ENCODE results near the gene RBM19. TPM values are rescaled to one million over a fixed set of nuclear protein-coding genes. Genes with fewer than 3 reads are reported as not detected.

RBM19 gene
- 33.6 TPM for total RNA-seq
- long read RNA-seq, full-length matches to known transcripts, result 41 of 79 reads
- long read RNA-seq, partial matches to known transcripts, result 16 of 79 reads
- long read RNA-seq, other reads (novel, unspliced or antisense), result 22 of 79 reads

- no peaks in the 10 kb centered on the region for H3K27me3 ChIP-seq (ENCODE audit: low read depth)
- no peaks in the 10 kb centered on the region for H3K9me3 ChIP-seq
- TF ChIP-seq CTCF (IDR thresholded peaks at IDR 0.05), result peak; percentile 97
- peak; percentile 98 for DNase-seq
- intact Hi-C loops (cut with DNase I), result no loop called here
- ATAC-seq, result peak; percentile 100
- peaks cover 21% of the 10 kb centered on the region for H3K36me3 ChIP-seq
- peak within 1 kb of the TSS; percentile 71 for H3K27ac ChIP-seq
- H3K4me1 ChIP-seq, result peaks cover 19% of the 10 kb centered on the region
- H3K4me3 ChIP-seq, result peak within 1 kb of the TSS; percentile 91
These were observed at the start of gene RBM19 for GRCh38 chr12:113965951-113966797. Gene RBM19 (minus strand): TSS chr12:113966325. CDS start chr12:113966227, 98 bp downstream.

- no peaks in the 10 kb centered on the region for H3K36me3 ChIP-seq
- no peaks in the 10 kb centered on the region for H3K4me1 ChIP-seq
- ATAC-seq, result no peak
- no peak for TF ChIP-seq CTCF (IDR thresholded peaks at IDR 0.05)
- peaks cover 17% of the 10 kb centered on the region for H3K27me3 ChIP-seq (ENCODE audit: low read depth)
- no peaks in the 10 kb centered on the region for H3K9me3 ChIP-seq
- H3K4me3 ChIP-seq, result no peak overlapping the region
- no peak overlapping the region for H3K27ac ChIP-seq
- intact Hi-C loops (cut with DNase I), result no loop called here
- DNase-seq, result no peak
These were observed 49.7 kb upstream of the RBM19 start for GRCh38 chr12:114015851-114016250.

- TF ChIP-seq CTCF (IDR thresholded peaks at IDR 0.05), result no peak
- intact Hi-C loops (cut with DNase I), result no loop called here
These were observed 47.6 kb upstream of the RBM19 start for GRCh38 chr12:114013575-114014345.

GRCh38 chr12:114012744-114013431 is 46.8 kb upstream of the RBM19 start:
- H3K27me3 ChIP-seq (ENCODE audit: low read depth), result peaks cover 13% of the 10 kb centered on the region
- H3K4me3 ChIP-seq, result no peak overlapping the region
- H3K9me3 ChIP-seq, result no peaks in the 10 kb centered on the region
- TF ChIP-seq CTCF (IDR thresholded peaks at IDR 0.05), result no peak
- no peaks in the 10 kb centered on the region for H3K4me1 ChIP-seq
- ATAC-seq (no peak), DNase-seq (no peak)
- no peaks in the 10 kb centered on the region for H3K36me3 ChIP-seq
- intact Hi-C loops (cut with DNase I), result no loop called here
- no peak overlapping the region for H3K27ac ChIP-seq

More at GRCh38 chr12:114013575-114014345, 47.6 kb upstream of the RBM19 start:
- no peak for DNase-seq
- ATAC-seq, result no peak
- H3K4me3 ChIP-seq, result no peak overlapping the region
- H3K36me3 ChIP-seq, result no peaks in the 10 kb centered on the region
- peaks cover 13% of the 10 kb centered on the region for H3K27me3 ChIP-seq (ENCODE audit: low read depth)
- no peaks in the 10 kb centered on the region for H3K4me1 ChIP-seq
- H3K27ac ChIP-seq, result no peak overlapping the region
- no peaks in the 10 kb centered on the region for H3K9me3 ChIP-seq

GRCh38 chr12:114011711-114012110 is 45.6 kb upstream of the RBM19 start:
- H3K36me3 ChIP-seq, result no peaks in the 10 kb centered on the region
- TF ChIP-seq CTCF (IDR thresholded peaks at IDR 0.05), result no peak
- no peaks in the 10 kb centered on the region for H3K4me1 ChIP-seq
- H3K27ac ChIP-seq, result no peak overlapping the region
- intact Hi-C loops (cut with DNase I), result no loop called here
- no peak overlapping the region for H3K4me3 ChIP-seq
- no peaks in the 10 kb centered on the region for H3K9me3 ChIP-seq
- H3K27me3 ChIP-seq (ENCODE audit: low read depth), result peaks cover 13% of the 10 kb centered on the region
- DNase-seq (no peak), ATAC-seq (no peak)
